ENCODE measurements around the gene ISCA2.

The ISCA2 gene

DNA sequence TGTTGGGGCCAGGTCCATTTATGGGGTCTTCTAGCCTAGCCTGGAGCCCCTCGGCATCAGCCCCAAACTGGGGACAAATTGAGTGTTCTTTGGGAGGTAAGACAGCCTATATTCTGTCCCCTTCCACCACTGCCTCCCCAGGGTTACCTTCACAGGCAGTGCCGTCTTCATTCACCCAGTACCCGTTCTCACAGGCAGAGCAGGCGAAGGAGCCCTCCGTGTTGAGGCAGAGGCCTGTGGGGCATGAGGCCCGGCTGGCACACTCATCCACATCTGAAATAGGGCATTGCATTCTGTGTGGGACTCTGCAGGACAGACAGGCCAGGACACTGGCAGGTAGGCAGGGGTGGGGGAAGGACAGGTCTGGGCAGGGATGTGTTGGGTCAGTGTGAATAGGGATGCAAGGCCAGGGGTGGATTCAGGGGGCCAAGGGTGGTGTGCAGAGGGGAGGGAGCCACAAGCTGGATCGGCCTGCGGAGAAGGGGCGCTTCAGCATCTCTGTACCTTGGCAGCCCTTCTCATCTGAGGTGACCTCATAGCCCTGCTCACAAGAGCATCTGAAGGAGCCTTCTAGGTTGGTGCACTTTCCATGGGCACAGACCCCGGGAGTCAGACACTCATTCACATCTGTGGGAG, 16.1 kb downstream of the ISCA2 start:
- no peak for DNase-seq

DNA sequence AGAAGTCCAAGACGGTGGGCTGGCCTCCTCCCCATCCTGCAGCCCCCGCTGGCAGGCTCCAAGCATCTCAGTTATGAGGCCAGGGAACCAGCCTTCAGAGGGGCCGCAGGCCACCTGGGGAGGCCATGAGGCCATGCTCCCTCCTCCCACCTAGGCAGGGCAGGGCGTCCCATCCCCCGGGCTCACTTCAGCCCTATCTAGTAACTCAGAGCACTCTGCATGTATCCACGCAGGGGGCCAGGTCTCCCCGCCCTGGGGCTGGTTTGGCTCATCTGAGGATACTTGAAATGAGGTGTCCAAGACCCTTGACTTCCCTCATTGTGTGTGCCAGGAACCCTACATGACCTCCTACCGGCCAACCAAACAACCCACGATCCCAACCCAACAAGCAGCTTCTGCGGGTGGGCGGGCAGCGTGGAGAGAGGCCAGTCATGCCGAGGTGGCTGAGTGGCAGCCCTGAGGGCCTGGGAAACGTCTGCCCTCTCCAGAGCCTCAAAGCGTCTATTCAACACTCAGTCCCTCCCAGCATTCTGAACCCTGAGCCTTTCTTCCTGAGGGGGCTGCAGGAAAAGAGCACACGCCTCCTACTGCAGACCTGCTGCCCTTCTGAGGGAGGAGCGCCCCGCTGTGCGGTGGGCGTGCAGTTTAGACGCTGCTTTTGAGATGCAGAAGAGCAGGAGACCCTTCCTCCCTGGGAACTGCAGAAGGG, 16.8 kb downstream of the ISCA2 start:
- no peak for DNase-seq

DNA sequence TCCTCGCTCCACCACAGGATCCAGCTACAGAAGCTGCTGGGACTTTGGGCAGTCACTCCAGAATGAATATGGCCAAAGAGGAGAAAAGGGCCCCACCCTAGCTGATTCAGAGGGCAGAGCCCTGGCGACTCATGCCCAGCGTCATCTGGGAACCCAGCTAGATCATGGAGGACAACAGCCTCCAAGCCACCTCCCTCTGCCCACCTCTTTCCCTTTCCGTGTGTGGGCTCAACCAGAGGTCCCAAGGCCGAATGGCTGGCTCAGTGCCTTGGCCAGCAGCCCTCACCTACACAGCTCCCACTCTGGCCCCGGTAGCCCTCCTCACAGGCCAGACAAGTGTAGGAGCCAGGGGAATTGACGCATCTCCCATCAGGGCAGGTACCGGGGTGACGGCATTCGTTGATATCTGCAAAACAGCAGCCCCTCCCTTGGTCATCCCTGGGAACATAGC, 17.4 kb downstream of the ISCA2 start:
- DNase-seq: no peak

DNA sequence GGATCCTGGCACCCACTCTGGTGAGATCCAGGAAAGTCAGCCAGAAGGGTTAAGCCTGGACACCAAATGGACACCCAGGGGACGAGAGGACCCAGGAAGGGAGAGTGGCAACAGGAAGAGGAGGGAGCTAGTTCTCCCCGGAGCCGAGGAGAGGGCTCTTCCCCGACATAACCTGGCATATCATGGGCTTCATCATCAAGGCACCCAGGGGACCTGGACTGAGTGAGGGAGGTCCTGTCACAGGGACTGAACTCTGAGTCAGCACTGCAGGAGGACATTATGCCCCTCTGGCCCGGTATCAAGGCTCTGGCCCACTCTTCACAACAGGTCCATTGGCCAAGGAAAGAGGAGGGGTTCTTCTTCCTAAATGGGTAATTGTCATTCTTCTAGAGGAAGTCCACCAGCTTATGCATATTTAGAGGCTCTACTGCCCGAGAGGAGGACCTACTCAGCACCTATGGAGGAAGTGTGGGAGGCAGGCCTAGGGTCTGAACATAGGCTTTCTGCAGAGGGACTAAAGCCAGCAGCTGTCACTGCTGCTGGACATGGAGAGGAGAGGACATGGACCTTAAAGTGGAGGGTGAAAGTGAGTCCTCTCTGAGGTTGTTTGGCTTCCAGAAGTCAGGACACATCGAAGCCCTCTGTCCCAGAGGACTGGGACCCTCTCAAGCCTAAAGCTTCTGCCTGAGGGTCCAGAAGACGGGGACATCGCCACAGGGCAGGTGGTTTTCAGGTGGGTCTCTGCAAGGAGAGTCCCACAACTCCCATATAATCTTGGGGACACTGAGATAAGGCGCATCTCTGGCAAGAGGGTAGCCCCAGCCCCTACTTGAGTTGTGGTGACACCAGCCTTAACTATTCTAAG, 18.6 kb downstream of the ISCA2 start:
- DNase-seq: no peak

DNA sequence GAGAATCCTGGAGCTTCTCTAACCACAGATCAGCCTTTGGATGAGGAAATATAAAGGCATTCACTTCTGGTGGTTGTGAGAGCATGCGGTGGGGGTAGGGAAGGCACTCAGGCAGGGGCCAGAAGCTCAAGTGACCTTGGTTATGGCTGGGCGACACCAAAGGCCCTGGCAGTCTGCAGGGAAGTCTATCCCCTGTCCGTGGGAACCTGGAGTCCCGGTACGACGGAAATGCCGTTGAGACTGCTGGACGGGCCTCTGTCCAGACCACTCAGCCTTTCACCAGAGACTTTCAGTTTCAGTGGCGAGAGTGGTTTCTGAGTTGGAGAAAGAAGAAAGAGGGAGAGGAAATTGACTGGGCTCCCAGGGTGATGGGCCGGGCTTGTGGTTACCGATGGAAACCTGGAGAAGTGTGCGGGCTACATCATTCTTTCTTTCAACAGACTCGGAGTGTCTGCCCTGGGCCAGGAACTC, 20.9 kb downstream of the ISCA2 start:
- no peak for DNase-seq

DNA sequence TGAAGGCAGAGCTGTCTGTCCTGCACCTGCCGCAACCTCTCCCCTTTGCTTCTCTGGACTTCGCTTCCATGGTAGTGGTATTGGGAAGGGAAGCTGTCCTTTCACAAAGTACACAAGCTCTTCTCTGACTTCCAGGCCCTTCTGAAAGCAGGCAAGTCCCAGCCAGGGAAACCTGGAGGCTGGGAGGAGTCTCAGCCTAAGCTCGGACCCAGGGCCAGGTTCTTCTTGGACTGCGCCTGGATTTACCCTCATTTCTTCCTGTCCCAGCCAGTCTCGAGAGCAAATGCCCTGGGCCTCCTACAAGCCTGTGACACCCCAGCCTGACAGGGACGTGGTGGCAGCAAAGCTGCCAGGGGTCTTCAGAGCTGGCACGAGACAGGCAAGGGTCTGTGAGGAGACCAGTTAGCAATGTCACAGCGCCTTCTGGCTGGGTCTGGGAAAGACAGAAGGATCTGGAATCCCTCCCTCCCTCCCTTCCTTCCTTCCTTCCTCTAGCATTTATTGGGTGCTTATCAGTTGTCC, 22.4 kb downstream of the ISCA2 start:
- no peak for DNase-seq

DNA sequence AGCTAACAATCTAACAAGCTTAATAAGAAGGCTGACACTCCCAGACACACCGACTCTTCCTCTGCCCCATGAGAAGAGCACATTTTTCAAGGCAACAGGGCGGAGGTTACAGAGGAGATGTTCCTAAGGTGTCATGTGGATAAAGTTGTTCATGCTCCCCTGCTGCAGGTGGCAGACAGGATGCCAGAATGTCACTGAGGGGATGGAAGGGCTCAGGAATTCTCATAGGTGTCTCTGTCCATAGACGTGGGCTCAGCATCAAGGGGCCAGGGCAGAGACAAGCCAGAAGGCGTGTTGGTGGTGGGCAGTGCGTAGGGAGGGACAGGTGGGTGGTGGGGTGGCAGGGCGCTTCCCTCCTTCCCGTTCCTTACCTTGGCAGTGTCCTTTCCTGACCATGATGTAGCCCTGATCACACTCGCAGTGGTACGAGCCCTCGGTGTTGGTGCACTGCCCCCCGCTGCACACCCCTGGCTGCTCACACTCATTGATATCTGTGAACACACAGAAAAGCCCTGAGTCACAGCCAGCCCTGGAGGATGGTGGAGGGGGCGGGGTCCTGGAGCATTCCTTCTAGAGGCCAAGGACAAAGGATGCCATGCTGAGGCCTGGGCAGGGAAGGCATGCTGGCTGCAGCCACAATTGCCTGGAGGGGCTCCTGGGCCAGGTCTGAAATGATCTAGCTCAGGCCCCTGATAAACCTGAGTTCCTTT, 23.0 kb downstream of the ISCA2 start:
- no peak for DNase-seq

DNA sequence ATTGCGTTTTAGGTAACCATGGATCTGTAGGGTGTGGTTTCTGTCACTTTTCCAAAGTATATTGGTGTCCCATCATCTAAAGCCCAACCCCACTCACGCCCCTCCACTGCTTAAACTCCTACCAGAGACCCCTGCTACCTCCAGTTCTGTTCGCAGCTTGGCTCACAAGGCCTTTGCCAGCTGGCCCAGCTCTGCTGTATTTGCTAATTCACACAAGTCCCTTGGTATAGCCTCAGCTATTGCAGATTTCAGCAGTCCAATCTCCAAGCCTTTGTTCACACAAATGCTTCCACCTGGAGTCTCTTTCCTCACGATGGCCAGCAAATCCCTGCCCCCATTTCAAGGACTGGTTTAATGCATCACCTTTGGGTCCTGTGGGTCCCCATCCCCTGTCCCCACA, 24.2 kb downstream of the ISCA2 start:
- DNase-seq: no peak

DNA sequence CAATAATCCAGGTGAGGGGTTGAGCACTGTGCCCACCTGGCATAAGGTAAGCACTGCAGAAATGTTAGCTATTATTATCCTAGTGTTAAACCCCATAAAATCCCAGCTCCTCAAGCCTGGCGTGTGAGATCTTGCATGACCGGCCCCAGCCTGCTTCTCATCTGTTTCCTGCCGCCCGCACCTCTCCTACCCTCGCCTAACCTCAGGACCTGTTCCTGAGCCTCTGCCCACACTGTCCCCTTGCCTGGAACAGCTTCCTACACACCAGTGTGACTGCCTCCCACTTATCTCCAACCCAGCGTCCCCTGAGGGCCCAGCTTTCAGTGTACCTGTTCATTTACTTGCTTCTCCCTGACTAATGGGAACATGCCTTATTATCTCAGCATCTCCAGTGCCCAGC, 24.7 kb downstream of the ISCA2 start:
- no peak for DNase-seq

DNA sequence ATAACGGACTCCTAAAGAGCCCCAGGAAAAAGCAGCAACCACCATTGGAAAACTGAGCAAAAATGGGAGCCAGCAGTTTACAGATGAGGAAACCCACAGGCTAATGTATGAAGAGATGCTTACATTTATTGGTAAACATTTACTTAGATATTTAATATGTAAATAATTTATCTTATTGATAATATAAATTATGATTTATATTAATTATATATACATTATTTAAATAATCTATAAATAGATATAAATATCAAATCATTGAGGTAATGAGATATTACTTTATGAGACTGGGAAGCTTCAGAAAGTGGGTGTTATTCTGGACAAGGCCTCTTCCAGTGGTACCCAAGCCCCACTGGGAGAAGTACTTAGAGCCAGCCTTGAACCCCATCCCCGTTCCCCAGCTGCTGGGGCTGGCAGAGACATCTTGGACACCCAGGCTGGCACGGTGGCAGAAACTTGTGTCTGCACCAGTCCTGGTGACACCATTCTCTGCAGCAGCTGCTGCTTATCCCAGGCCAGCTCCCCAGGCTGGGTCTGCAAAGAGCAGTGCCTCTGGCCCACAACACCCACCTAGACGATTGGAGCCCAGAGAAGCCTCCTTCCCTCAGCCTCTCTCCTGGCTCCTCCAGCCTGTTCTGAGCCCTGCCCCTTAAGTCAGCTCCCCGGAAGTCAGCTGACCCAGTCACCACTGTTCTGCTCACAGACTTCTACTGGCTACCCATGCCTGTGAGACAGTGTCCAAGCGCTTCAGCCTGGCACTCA, 25.9 kb downstream of the ISCA2 start:
- no peak for DNase-seq

DNA sequence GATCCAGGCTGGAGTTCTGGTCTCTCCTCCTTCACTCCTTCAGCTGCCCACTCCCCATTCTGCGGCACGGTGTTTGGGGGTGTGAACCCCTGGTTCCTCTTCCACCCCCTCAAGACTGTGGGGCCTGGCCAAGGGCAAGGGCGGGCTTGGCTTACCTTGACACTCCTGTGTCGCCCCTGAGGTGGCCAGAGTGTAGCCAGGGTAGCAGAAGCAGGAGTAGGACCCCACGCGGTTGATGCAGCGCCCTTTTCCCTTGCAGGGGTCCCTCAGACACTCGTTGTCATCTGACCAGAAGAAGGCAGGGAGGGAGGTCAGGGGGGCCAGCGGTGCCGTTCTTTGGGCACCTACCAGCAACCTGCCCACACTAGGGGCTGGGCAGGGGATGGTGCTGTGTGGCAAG, 28.2 kb downstream of the ISCA2 start:
- no peak for DNase-seq

DNA sequence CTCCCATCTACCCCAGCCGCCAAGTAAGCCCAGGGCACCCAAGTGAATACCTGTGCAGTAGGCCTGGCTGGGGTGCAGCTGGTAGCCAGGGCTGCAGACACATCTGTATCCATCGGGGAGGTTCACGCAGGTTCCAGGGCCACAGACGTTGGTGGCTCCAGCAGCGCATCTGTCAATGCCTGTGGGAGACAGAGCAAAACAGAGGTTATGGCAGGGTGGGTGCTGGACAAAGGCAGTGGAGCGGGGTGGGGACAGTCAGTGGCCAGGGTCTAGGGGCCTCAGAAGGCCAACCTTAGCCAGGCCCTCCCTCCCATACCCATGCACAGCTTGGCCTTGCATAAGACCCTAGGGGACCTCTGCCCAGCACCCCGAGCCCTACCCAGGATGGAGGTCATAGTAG, 29.2 kb downstream of the ISCA2 start:
- DNase-seq: no peak

DNA sequence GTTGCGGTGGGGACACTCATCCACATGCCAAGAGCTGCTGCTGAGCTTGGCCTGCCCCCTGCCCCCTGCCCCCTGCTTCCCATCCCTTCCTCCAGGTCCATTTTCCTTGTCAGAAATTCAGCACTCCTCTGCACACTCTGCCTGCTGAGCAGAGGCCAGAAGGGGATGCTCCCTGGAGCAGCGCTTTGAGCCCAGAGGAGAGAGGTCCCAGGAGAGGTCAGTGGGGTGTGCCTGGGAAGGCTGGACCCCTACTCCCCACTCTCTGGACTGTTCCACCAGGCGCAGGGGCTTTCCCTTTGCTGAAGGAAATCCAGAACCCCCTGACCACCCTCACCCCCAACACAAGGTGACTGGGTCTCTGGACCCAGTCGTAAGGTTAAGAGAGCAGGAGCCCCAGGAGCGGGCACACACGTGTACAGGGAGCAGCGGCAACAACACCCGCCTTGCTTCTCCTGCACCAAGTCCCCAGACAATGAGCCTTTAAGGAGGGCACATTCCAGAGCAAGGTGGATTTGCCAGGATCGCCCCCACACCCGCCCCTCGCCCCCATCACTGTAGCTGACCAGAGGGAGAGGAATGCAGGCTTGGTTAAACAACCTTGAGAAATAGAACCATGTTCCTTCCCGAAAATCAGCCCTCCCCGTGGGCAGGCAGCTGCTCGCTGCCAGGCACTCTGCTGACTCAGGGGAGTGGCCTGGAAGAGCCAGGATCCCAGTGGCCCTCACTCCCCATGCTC, 30.7 kb downstream of the ISCA2 start:
- DNase-seq: no peak

DNA sequence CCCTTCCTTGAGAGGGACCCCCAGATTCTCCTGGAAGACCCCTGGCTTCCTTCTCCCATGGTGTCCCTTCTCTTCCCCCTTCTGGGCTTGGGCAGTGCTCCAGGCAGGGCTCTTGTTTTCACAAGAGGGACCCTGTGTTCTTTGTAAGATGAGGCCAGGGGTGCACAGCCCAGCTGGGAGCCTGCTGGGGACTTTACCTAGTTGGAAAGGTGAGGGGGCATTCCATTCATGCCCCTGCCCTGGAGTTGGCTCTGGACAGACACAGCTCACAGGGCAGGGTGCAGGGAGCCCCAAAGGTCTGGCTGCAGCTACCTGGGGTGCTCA, 31.2 kb downstream of the ISCA2 start:
- no peak for DNase-seq

DNA sequence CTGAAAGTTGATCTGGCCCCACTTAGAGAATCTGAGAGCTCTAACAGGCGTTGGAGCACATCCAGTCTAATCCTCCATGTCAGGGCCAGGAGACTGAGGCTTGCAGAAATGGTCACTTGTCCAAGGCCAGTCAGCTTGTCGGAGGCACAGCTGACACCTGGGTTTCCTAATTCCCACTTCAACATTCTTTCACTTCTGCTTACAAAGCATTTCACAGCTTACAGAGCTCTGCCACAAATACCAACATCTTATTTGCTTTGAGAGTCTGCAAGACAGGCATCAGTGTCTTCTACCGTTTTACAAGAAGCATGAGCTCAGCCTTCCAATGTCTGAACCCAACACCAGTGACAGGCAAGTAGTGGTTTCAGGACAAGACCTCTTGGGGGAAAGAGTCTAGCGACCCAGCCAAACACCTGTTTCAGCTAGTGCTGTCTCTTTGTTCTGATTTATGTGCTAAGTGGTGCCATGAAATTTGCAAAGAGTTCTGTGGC, 31.8 kb downstream of the ISCA2 start:
- no peak for DNase-seq

DNA sequence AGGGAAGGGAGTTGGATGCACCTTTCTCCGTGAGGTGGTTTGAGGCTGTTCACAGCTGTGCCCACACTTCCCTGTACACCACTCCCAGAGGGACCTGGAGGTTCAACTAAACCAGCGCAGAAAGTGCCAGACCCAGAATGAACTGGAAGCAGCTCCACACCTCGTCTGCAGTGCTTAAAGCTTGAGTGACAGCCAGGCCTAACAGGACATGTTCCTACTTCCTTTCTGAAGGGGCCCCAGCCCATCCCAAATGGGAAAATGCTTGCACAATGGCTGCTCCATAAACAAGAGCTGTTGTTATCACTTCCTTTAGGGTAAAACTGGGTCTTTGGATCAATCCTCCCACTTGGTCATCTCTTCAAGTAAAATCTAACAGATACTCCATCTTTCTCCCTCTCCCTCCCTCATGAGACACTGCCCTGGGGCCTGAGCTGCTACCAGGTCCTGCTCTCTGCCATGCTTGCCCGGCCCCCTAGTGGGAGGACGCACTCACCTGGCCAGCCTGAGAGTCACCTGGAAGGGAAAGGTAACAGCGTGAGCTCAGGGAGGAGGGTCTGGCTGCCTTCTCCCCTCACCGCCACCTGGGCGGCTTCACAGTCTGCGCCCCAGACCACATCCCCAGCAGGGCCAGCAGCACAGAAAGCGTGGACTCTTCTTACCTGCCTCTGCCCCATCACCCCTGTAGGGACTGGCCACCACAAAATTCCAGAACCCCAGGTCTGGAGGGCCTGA, 33.5 kb downstream of the ISCA2 start:
- no peak for DNase-seq

DNA sequence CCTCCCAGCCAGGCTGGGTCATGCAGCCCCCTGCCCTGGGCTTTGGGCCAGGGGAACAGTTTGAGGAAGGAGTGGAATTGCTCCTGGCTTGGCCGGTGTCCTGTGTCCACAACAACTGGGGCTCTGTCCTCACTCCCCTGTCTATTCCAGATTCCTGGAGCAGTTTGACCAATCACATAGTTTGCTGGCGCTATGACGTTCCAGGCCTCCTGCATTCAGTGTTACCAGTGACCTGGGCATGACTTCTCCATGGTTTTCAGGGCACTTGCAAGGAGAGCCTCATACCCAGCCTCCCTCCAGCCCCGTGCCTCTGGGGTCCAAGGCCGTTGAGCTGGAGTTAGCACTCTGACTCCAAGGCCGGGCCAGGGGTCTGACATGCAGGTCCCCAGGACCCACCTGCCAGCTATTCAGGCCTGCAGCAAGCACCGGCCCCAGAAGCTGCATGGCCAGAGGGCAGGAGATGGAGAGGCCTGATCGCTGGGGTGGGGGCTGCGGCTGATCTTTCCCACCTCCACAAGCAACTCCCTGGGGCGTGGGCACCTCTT, 34.2 kb downstream of the ISCA2 start:
- no peak for DNase-seq

DNA sequence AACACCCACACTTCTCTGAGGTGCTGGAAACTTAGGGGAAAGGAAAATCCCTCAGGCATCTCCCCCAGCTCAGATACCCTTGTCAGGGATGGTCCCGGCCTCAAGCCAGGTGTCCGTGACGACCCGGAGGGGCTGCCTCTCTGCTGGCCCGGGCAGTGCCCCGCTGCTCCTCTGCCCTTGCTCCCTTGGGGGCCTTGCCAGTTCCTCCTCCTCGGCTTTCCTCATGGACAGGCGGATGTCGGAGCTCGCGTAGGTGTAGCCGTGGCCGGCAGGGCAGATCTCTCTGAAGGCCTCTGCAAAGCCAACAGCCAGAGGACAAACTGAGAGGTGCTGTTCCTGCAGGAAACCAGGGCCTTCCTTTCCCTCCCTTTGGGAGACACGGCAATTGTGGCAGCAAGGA, 34.8 kb downstream of the ISCA2 start:
- no peak for DNase-seq

DNA sequence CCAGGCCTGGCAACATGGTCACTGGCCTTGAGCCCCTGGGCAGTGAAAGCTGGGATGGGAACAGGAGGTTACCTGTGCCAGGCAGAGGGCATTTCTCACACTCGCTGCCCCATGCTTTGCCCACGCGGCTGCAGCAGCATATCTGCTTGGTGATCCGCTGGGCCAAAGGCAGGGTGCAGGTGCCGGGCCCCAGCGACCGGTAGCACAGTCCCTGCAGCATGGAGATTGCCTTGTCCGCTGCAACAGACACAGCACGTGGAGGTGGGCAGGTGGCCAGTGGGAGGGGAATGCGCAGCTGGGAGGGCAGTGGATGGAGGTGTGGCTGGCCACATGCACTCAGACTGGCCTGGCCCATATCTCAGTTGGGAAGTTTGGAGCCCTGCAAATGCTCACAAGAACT, 35.3 kb downstream of the ISCA2 start:
- no peak for DNase-seq

DNA sequence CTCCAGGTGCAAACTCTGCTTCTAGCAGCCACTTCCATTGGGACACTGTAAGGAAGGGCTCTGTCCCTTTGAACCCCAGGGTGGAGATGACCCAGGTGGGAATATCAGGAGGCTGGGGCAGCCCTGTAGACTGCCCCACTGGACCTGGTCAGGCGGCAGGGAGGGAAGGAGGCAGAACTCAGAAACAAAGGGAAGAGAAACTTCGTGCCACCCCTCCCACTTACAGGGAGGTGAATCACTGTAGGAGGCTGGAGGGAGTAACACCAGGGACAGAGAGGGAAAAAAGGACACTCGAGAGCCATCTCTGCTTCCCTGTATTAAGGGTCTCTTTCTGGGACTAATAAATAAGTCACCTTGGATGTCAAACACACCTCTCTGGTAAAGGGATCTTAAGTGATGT, 37.4 kb downstream of the ISCA2 start:
- DNase-seq: no peak
